Measurements from ENCODE around the gene NR6A1. TPM values are rescaled to one million over a fixed set of nuclear protein-coding genes. Genes with fewer than 3 reads are reported as not detected.

NR6A1 gene
- total RNA-seq, 1 experiment from 2014 or later, result 99.3 TPM

DNA sequence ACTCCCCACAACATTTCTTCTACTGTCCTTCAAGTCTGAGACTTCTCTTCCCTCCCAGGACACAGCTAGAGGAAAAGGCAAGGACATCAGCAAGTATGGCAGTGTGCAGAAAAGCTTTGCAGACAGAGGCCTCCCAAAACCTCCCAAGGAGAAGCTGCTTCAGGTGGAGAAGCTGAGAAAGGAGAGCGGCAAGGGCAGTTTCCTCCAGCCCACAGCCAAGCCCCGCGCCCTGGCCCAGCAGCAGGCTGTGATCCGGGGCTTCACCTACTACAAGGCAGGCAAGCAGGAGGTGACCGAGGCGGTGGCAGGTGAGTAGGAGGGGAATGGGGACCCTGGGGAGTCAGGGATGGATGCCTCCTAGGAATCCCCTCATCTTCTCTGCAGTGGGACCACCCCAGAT, 30.2 kb upstream of the NR6A1 start:
- Histone ChIP-seq H3K14ac (ENCODE audit: insufficient read depth, low read length) (no peak overlapping the region), H2BK120ac (ENCODE audit: low read depth, low read length, poor library complexity, severe bottlenecking) (no peak overlapping the region), H3K27ac (ENCODE audit: insufficient read length, low read depth, low read length) (no peak overlapping the region), H4K91ac (ENCODE audit: insufficient read length, low read depth, low read length) (no peak overlapping the region), H3K9me3 (ENCODE audit: control insufficient read depth, low read depth, low read length) (no peaks in the 10 kb centered on the region), H3K23me2 (ENCODE audit: insufficient read length, low read depth, low read length, poor library complexity, severe bottlenecking) (no peaks in the 10 kb centered on the region), H3K4me2 (ENCODE audit: insufficient read depth, insufficient read length, low read length) (no peak overlapping the region), H2AK5ac (ENCODE audit: insufficient read length, low read length) (no peak overlapping the region), H3K4ac (ENCODE audit: low read depth, low read length) (no peak overlapping the region), H3K79me1 (ENCODE audit: insufficient read depth, low read depth, low read length, poor library complexity, severe bottlenecking) (no peaks in the 10 kb centered on the region), H2AFZ (ENCODE audit: low read length) (no peak overlapping the region), H3K56ac (ENCODE audit: insufficient read length, low read depth, low read length) (no peak overlapping the region), H4K8ac (replicated peaks; ENCODE audit: insufficient read length, low read depth, low read length) (no peak overlapping the region), H3K23ac (ENCODE audit: insufficient read length, low read depth, low read length) (no peak overlapping the region), H4K5ac (ENCODE audit: insufficient read length, low read depth, low read length) (no peak overlapping the region), H2BK12ac (ENCODE audit: insufficient read length, low read depth, low read length) (no peak overlapping the region), H3K18ac (ENCODE audit: insufficient read length, low read depth, low read length) (no peak overlapping the region), H2BK5ac (ENCODE audit: insufficient read length, low read length) (no peak overlapping the region), H2BK15ac (ENCODE audit: low read depth, low read length) (no peak overlapping the region), H3T11ph (ENCODE audit: low read length) (no peak overlapping the region), H3K79me2 (ENCODE audit: insufficient read depth, low read length) (no peaks in the 10 kb centered on the region), H2BK20ac (ENCODE audit: low read depth, low read length, poor library complexity, severe bottlenecking) (no peak overlapping the region), H3K4me1 (ENCODE audit: insufficient read depth, low read length) (no peaks in the 10 kb centered on the region), H3K9ac (ENCODE audit: extremely low read depth, insufficient read length, low read length) (no peak overlapping the region), H4K20me1 (ENCODE audit: control insufficient read depth, insufficient read depth, insufficient read length) (no peaks in the 10 kb centered on the region), H3K27me3 (ENCODE audit: insufficient read depth, low read length) (no peaks in the 10 kb centered on the region)
- H3K27ac Mint-ChIP-seq, result peak overlapping the region in 1 of 3 experiments; percentile 53; a peak in 2 of 7 replicates
- DNase-seq, result no peak
- WGBS (ENCODE audit: extremely low coverage, insufficient read length, low lambda C conversion rate), result no CpG with 5 or more reads among the region's 6 CpGs
- peaks cover 2 to 4% of the 10 kb centered on the region in 2 experiments; a peak in 1 of 4 replicates for H3K4me1 Mint-ChIP-seq
- H3K36me3 Mint-ChIP-seq (ENCODE audit: insufficient read depth in 1 of 3, low read depth in 3 of 3), result no peaks in the 10 kb centered on the region
- no peaks in the 10 kb centered on the region; the same call in 1 of the 2 replicates for H3K27me3 Mint-ChIP-seq (ENCODE audit: low read depth)
- no peaks in the 10 kb centered on the region for H3K9me3 Mint-ChIP-seq
- TF ChIP-seq, protein P1, sequence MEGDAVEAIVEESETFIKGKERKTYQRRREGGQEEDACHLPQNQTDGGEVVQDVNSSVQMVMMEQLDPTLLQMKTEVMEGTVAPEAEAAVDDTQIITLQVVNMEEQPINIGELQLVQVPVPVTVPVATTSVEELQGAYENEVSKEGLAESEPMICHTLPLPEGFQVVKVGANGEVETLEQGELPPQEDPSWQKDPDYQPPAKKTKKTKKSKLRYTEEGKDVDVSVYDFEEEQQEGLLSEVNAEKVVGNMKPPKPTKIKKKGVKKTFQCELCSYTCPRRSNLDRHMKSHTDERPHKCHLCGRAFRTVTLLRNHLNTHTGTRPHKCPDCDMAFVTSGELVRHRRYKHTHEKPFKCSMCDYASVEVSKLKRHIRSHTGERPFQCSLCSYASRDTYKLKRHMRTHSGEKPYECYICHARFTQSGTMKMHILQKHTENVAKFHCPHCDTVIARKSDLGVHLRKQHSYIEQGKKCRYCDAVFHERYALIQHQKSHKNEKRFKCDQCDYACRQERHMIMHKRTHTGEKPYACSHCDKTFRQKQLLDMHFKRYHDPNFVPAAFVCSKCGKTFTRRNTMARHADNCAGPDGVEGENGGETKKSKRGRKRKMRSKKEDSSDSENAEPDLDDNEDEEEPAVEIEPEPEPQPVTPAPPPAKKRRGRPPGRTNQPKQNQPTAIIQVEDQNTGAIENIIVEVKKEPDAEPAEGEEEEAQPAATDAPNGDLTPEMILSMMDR (conservative IDR thresholded peaks at IDR 0.05), result no peak
- H3K4me3 Mint-ChIP-seq, result no peak overlapping the region

All from H9 (cell line).